CD14-positive monocyte (primary cell): Measurements from ENCODE around the gene ELAC1. TPM values are rescaled to one million over a fixed set of nuclear protein-coding genes. Genes with fewer than 3 reads are reported as not detected.

Experiments
- DNase-seq, 3 donors: peaks; one replicate each; pipeline ENCODE4 v3.0.0-alpha.2; 2011 to 2022
- H2AFZ ChIP-seq: 2 replicates; pipeline ENCODE4 v1.6.0; 2012; ENCODE audit warnings: mild to moderate bottlenecking, low read depth, low read length, inconsistent platforms; ENCODE audit not compliant: insufficient read depth, poor library complexity, severe bottlenecking
- H3K27ac ChIP-seq, 2 donors: 1 replicate in 1 of 2; 2 replicates in 1 of 2; pipeline ENCODE4 v1.5.1; 2012 to 2013; ENCODE audit warnings: low read length in 2 of 2, control low read depth in 1 of 2, inconsistent platforms in 1 of 2, low read depth in 1 of 2, mild to moderate bottlenecking in 1 of 2
- H3K27me3 ChIP-seq, 2 donors: one replicate each; pipeline versions ENCODE4 v1.6.0 to v1.6.1; 2011 to 2013; ENCODE audit warnings: low read length in 2 of 2; ENCODE audit not compliant: control insufficient read depth in 2 of 2, insufficient read depth in 2 of 2
- H3K36me3 ChIP-seq, 2 donors: replicated peaks in 1 of 2; 1 replicate in 1 of 2; 2 replicates in 1 of 2; pipeline versions ENCODE4 v1.5.1 to v1.6.1; 2012 to 2013; ENCODE audit warnings: low read length in 2 of 2, control low read depth in 1 of 2, inconsistent platforms in 1 of 2, mild to moderate bottlenecking in 1 of 2; ENCODE audit not compliant: insufficient read depth in 2 of 2, control insufficient read depth in 1 of 2
- H3K4me1 ChIP-seq, 2 donors: 1 replicate in 1 of 2; 2 replicates in 1 of 2; pipeline versions ENCODE4 v1.5.1 to v1.6.1; 2012 to 2013; ENCODE audit warnings: low read length in 2 of 2, control low read depth in 1 of 2, inconsistent platforms in 1 of 2, mild to moderate bottlenecking in 1 of 2, moderate library complexity in 1 of 2; ENCODE audit not compliant: insufficient read depth in 2 of 2, control insufficient read depth in 1 of 2
- H3K4me2 ChIP-seq: replicated peaks from 2 replicates; pipeline ENCODE3; 2012; ENCODE audit warnings: low read length, moderate library complexity, mild to moderate bottlenecking; ENCODE audit not compliant: poor library complexity, severe bottlenecking; ENCODE audit errors: extremely low read depth
- H3K4me3 ChIP-seq, 3 experiments: fragments of 200-600 bp in 1 of 3; sonication (generic) in 1 of 3; replicated peaks in 1 of 3; 1 replicate in 2 of 3; 2 replicates in 1 of 3; pipeline ENCODE4 v1.5.1; 2011 to 2013; ENCODE audit warnings: low read length in 3 of 3, mild to moderate bottlenecking in 3 of 3, control low read depth in 2 of 3, low read depth in 2 of 3, inconsistent platforms in 1 of 3, moderate library complexity in 1 of 3
- H3K79me2 ChIP-seq: 2 replicates; pipeline ENCODE4 v1.6.0; 2012; ENCODE audit warnings: mild to moderate bottlenecking, control low read depth, inconsistent platforms, low read length, moderate library complexity; ENCODE audit not compliant: insufficient read depth
- H3K9ac ChIP-seq: 2 replicates; pipeline ENCODE4 v1.6.0; 2017; ENCODE audit warnings: low read length, mild to moderate bottlenecking; ENCODE audit not compliant: insufficient read depth, poor library complexity, severe bottlenecking
- H3K9me3 ChIP-seq, 2 donors: replicated peaks in 1 of 2; 1 replicate in 1 of 2; 2 replicates in 1 of 2; pipeline versions ENCODE4 v1.5.1 to v1.6.1; 2012 to 2013; ENCODE audit warnings: low read length in 2 of 2, control low read depth in 1 of 2; ENCODE audit not compliant: control insufficient read depth in 1 of 2, insufficient read depth in 1 of 2
- H4K20me1 ChIP-seq: 2 replicates; pipeline ENCODE4 v1.6.0; 2012; ENCODE audit warnings: mild to moderate bottlenecking, low read length, control low read depth, moderate library complexity; ENCODE audit not compliant: insufficient read depth
- H3K27ac Mint-ChIP-seq, 7 donors: one replicate each; pipeline ENCODE4 v1.8.0; 2020; ENCODE audit warnings: mild to moderate bottlenecking in 7 of 7, mixed read lengths in 7 of 7, moderate library complexity in 6 of 7, inconsistent platforms in 2 of 7
- H3K27me3 Mint-ChIP-seq, 3 donors: one replicate each; pipeline ENCODE4 v1.8.0; 2021 to 2022; ENCODE audit warnings: low read depth in 3 of 3, mild to moderate bottlenecking in 3 of 3, mixed read lengths in 3 of 3, moderate library complexity in 3 of 3, inconsistent platforms in 1 of 3
- H3K36me3 Mint-ChIP-seq, 2 donors: one replicate each; pipeline ENCODE4 v1.8.0; 2020; ENCODE audit warnings: mixed read lengths in 2 of 2, inconsistent platforms in 1 of 2, mild to moderate bottlenecking in 1 of 2
- H3K4me1 Mint-ChIP-seq: one replicate; pipeline ENCODE4 v1.8.0; 2020; ENCODE audit warnings: mild to moderate bottlenecking, mixed read lengths
- H3K4me3 Mint-ChIP-seq, 2 donors: one replicate each; pipeline ENCODE4 v1.8.0; 2020; ENCODE audit warnings: mild to moderate bottlenecking in 2 of 2, mixed read lengths in 2 of 2, moderate library complexity in 1 of 2
- H3K9me3 Mint-ChIP-seq, 7 donors: one replicate each; pipeline ENCODE4 v1.8.0; 2020 to 2022; ENCODE audit warnings: mixed read lengths in 7 of 7, mild to moderate bottlenecking in 6 of 7, moderate library complexity in 6 of 7, inconsistent platforms in 2 of 7
- CTCF ChIP-seq: fragments of 200-600 bp; IDR thresholded peaks from one replicate; pipeline ENCODE4 v1.8.0; 2022; ENCODE audit warnings: antibody characterized with exemption, mild to moderate bottlenecking
- WGBS: methylation state at CpG from one replicate; pipeline ENCODE4 v1.1.5; 2013; ENCODE audit warnings: missing lambda C conversion rate; ENCODE audit not compliant: insufficient coverage; 5-methylcytosine and 5-hydroxymethylcytosine counted together
- intact Hi-C, 2 donors: fragments of 100-400 bp; cut with micrococcal nuclease; formaldehyde crosslinking; loops; one replicate each; pipeline versions ENCODE4 v1.15.0 to v1.15.1; 2023
- polyA plus RNA-seq, 3 donors: library from polyadenylated mRNA; depleted of rRNA in 1 of 3; unstranded in 2 of 3; stranded (reverse) in 1 of 3; fragments of 300-500 nt in 2 of 3; fragments of >200 nt in 1 of 3; fragmentation: Illumina TruSeq in 2 of 3; gene quantifications; 1 replicate in 2 of 3; 2 replicates in 1 of 3; pipeline ENCODE4 v1.2.3, GENCODE V29; 2012 to 2021

Gene ELAC1
- polyA plus RNA-seq, 3 donors: 2.6 to 11.5 (median 4.5) TPM

GRCh38 chr18:50955253-50955652 lies 12.6 kb upstream of the ELAC1 start:
- H3K9ac ChIP-seq: no peak overlapping the region
- H3K27ac Mint-ChIP-seq: no peak overlapping the region
- H3K4me3 Mint-ChIP-seq: no peak overlapping the region

GRCh38 chr18:50956116-50956515 lies 11.7 kb upstream of the ELAC1 start:
- H3K4me2 ChIP-seq: no peak overlapping the region
- Mint-ChIP-seq H3K9me3 (peaks cover 4 to 16% (median 10%) of the 10 kb centered on the region in 7 donors), H3K36me3 (no peaks in the 10 kb centered on the region), H3K27me3 (peaks cover 0 to 2% (median 2%) of the 10 kb centered on the region in 3 donors), H3K4me3 (no peak overlapping the region), H3K27ac (no peak overlapping the region), H3K4me1 (no peaks in the 10 kb centered on the region)
- TF ChIP-seq CTCF: no peak
- DNase-seq: no peak
- H3K9me3 ChIP-seq: peaks cover 4 to 5% of the 10 kb centered on the region in 2 donors
- no peaks in the 10 kb centered on the region for H3K79me2 ChIP-seq
- H4K20me1 ChIP-seq: no peaks in the 10 kb centered on the region
- no peak overlapping the region for H2AFZ ChIP-seq
- H3K4me3 ChIP-seq: no peak overlapping the region
- 100% methylated on average over 2 of the region's 3 CpGs for WGBS
- intact Hi-C loops: no loop called here
- H3K27me3 ChIP-seq: no peaks in the 10 kb centered on the region
- no peaks in the 10 kb centered on the region for H3K4me1 ChIP-seq
- no peaks in the 10 kb centered on the region for H3K36me3 ChIP-seq
- H3K9ac ChIP-seq: no peak overlapping the region
- H3K27ac ChIP-seq: no peak overlapping the region

More at GRCh38 chr18:50955253-50955652, 12.6 kb upstream of the ELAC1 start:
- no peak overlapping the region for H3K4me3 ChIP-seq
- Mint-ChIP-seq H3K4me1 (no peaks in the 10 kb centered on the region), H3K9me3 (peaks cover 2 to 9% (median 4%) of the 10 kb centered on the region in 7 donors), H3K27me3 (peaks cover 0 to 2% (median 2%) of the 10 kb centered on the region in 3 donors), H3K36me3 (no peaks in the 10 kb centered on the region)
- H3K27ac ChIP-seq: no peak overlapping the region
- no peak overlapping the region for H3K4me2 ChIP-seq
- no peaks in the 10 kb centered on the region for H3K9me3 ChIP-seq
- intact Hi-C loops: no loop called here
- no peaks in the 10 kb centered on the region for H3K4me1 ChIP-seq
- H3K79me2 ChIP-seq: no peaks in the 10 kb centered on the region
- no peak for DNase-seq
- 97% methylated on average over 3 of the region's 4 CpGs for WGBS
- H3K36me3 ChIP-seq: peaks cover 0 to under 1% of the 10 kb centered on the region in 2 donors
- no peaks in the 10 kb centered on the region for H4K20me1 ChIP-seq
- H3K27me3 ChIP-seq: no peaks in the 10 kb centered on the region
- no peak for TF ChIP-seq CTCF
- no peak overlapping the region for H2AFZ ChIP-seq
